ENCODE measurements around the gene ACOT2.
"Not testable (repeated sequence)": the region's sequence is repeated elsewhere in the genome, so short reads cannot be mapped to it uniquely, and the experiment has no call there.

DNA sequence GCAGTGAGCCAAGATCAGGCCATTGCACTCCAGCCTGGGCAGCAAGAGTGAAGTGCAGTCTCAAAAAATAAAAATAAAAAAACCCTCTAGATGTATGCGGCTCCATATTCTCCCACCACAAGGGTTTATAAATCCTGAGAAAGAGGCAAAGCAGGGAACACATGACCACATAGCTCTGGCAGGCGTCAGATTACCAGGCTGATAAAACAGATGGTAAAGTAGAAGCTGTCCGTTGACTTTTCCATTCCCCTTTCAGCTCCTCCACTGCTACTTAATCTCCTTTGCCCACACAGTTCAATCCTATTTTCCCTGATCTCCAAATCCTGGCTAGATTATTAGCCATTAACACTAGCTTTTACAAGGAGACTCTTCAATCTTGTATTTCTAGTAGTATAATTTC is 37.0 kb upstream of the ACOT2 start:
- TF ChIP-seq, protein P1, sequence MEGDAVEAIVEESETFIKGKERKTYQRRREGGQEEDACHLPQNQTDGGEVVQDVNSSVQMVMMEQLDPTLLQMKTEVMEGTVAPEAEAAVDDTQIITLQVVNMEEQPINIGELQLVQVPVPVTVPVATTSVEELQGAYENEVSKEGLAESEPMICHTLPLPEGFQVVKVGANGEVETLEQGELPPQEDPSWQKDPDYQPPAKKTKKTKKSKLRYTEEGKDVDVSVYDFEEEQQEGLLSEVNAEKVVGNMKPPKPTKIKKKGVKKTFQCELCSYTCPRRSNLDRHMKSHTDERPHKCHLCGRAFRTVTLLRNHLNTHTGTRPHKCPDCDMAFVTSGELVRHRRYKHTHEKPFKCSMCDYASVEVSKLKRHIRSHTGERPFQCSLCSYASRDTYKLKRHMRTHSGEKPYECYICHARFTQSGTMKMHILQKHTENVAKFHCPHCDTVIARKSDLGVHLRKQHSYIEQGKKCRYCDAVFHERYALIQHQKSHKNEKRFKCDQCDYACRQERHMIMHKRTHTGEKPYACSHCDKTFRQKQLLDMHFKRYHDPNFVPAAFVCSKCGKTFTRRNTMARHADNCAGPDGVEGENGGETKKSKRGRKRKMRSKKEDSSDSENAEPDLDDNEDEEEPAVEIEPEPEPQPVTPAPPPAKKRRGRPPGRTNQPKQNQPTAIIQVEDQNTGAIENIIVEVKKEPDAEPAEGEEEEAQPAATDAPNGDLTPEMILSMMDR (IDR thresholded peaks at IDR 0.05), result not testable (repeated sequence)
- not testable (repeated sequence) for TF ChIP-seq POLR2A (IDR thresholded peaks at IDR 0.05)

All from adrenal gland (tissue), 5 donors.